ENCODE measurements around the gene MKLN1.

The MKLN1 gene

DNA sequence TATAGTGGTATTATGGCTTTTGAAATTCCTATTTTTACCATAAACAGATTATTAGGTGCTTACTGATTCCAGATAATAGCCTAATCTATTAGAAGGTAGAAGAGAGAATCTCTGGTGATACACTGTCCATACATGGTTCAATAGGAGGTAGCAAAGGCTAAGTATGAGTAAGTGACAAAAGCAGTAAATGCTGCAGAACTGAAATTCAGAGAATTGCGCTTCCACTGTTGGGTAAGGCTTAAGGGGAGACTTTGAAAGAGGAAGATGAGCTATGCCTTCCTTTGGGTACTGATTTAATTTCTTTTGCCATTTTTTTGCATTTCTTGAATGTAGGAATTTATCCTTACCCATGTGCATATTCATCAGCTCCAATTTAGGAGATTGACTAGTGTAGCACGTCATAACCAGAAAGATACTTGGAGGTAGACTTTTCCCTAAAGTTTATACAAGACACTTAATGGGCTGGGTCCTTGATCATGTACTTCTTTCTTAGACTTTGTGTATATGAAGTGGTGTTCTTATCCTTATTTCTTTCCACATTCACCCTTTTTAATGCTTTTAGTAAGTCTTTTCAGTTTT lies 15.3 kb downstream of the MKLN1 start:
- TF ChIP-seq, protein P1, sequence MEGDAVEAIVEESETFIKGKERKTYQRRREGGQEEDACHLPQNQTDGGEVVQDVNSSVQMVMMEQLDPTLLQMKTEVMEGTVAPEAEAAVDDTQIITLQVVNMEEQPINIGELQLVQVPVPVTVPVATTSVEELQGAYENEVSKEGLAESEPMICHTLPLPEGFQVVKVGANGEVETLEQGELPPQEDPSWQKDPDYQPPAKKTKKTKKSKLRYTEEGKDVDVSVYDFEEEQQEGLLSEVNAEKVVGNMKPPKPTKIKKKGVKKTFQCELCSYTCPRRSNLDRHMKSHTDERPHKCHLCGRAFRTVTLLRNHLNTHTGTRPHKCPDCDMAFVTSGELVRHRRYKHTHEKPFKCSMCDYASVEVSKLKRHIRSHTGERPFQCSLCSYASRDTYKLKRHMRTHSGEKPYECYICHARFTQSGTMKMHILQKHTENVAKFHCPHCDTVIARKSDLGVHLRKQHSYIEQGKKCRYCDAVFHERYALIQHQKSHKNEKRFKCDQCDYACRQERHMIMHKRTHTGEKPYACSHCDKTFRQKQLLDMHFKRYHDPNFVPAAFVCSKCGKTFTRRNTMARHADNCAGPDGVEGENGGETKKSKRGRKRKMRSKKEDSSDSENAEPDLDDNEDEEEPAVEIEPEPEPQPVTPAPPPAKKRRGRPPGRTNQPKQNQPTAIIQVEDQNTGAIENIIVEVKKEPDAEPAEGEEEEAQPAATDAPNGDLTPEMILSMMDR (IDR thresholded peaks at IDR 0.05; ENCODE audit: borderline replicate concordance, control extremely low read depth, extremely low read depth, insufficient read depth, missing control alignments), result no peak
- DNase-seq (ENCODE audit: low spot score), result no peak
- in situ Hi-C loops (cut with MboI; ENCODE audit: low sequenced_read_pairs, unreplicated experiment), result no loop called here

DNA sequence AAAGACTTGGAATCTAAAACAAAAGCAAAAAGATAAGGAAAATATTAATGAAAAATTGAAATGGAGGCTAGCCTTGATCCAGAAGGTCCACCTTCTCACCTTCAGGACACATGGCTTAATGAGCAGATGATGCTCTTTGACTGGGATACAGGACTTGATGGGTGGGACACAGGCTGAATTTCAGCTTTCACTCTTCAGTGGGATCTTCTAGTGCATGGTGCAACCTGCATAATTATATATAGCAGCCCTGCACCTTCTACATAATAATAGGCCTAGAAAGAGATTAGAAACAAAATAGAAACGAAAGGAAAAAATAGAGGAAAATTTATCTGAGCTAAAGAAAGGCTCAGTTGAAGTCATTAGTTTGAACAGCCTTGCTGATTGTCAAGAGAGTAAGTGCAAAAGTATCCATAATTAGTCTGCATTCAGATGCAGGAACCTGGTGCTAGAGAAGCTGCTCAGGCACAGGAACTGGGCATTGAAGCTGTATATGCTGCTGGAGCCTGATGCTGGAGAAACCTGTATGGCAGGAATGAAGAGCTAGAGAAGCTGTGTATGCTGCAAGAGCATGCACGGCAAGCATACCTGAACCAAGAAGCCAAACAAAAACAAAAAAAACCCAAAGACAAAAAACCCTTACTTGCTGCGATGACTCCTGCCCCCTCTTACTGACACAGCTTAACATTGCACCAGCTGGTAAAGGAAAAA lies 19.4 kb downstream of the MKLN1 start:
- TF ChIP-seq, protein P1 (IDR thresholded peaks at IDR 0.05; ENCODE audit: borderline replicate concordance, control extremely low read depth, extremely low read depth, insufficient read depth, missing control alignments), result no peak
- in situ Hi-C loops (cut with MboI; ENCODE audit: low sequenced_read_pairs, unreplicated experiment), result no loop called here
- no peak for DNase-seq (ENCODE audit: low spot score)

DNA sequence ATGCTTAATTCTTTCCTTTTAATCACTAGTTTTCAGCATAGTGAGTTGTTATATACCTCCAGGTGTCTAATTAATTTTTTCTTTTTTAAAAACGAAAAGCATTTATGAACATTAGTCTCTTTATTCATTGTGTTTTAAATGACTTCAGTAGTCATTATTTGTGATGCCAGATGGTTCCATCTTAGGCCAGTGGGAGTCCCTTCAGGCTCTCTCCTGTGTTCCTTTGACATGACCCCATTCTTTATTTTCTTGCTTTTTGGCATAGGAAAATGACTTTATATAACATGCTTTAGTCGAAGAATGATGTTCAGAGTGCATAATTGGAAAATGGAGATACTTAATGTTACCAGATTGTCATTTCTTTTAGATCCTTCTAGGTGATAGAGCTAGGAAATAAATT lies 24.4 kb downstream of the MKLN1 start:
- in situ Hi-C loops (cut with MboI; ENCODE audit: low sequenced_read_pairs, unreplicated experiment), result no loop called here
- TF ChIP-seq, protein P1 (IDR thresholded peaks at IDR 0.05; ENCODE audit: borderline replicate concordance, control extremely low read depth, extremely low read depth, insufficient read depth, missing control alignments), result no peak
- no peak for DNase-seq (ENCODE audit: low spot score)

DNA sequence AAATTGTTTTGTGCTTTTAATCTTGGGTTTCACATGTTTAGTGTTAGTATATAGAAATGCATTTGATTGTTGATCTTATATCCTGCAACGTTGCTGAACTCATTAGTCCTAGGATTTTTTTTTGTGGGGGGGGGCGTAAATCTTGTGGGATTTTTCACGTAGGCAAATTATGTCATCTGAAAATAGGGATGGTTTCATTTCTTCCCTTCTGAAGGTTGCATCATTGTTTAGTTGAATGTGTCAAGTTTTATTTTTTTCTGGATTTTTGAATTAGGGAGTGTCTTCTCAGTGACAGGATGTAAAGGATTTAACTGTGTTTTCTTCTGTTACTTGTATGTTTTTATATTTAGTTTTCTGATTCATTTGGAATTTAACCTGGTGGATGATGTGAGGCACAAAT lies 26.7 kb downstream of the MKLN1 start:
- in situ Hi-C loops (cut with MboI; ENCODE audit: low sequenced_read_pairs, unreplicated experiment), result no loop called here
- TF ChIP-seq, protein P1 (IDR thresholded peaks at IDR 0.05; ENCODE audit: borderline replicate concordance, control extremely low read depth, extremely low read depth, insufficient read depth, missing control alignments), result no peak

DNA sequence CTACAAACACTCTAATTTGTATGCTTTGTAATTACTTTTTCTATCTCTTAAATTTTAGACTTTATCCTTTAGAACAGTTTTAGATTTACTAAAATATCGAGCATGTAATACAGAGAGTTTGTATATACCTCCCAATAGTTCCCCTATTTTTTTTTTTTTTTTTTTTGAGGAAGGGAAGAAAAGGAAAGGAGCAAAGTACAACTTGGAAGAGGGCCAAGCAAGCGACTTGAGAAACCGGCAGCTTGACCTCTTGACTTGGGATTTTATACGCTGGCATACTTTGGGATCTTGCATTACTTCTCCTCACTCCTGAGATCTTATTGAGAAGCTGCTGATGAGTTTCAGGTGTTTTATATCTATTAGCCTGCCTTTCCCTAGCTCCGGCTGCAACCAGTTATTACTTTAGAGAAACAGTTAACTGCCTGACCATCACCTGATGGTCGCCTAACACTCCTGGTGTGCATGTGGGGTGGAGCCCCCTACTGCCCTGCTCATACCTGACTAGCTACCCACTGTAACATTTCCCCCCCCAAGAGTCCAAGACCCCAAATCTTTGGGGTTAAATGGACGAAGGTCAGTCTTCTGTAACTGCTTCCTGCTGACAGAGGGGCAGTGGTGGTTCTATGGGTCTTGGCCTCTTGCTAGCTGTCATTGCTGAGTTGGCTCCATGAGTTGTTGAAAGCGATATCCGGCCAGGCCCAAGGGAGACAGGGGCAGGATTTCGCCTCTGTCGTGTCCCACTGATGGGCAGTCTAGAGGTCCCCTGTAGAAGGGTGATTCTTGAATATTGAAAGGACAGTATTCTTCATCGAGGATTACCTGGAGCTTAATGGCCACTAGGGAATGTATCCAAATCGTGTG lies 28.5 kb downstream of the MKLN1 start:
- TF ChIP-seq, protein P1 (IDR thresholded peaks at IDR 0.05; ENCODE audit: borderline replicate concordance, control extremely low read depth, extremely low read depth, insufficient read depth, missing control alignments), result no peak
- no peak for DNase-seq (ENCODE audit: low spot score)
- in situ Hi-C loops (cut with MboI; ENCODE audit: low sequenced_read_pairs, unreplicated experiment), result no loop called here

More for the DNA sequence above, 26.7 kb downstream of the MKLN1 start:
- no peak for DNase-seq (ENCODE audit: low spot score)

DNA sequence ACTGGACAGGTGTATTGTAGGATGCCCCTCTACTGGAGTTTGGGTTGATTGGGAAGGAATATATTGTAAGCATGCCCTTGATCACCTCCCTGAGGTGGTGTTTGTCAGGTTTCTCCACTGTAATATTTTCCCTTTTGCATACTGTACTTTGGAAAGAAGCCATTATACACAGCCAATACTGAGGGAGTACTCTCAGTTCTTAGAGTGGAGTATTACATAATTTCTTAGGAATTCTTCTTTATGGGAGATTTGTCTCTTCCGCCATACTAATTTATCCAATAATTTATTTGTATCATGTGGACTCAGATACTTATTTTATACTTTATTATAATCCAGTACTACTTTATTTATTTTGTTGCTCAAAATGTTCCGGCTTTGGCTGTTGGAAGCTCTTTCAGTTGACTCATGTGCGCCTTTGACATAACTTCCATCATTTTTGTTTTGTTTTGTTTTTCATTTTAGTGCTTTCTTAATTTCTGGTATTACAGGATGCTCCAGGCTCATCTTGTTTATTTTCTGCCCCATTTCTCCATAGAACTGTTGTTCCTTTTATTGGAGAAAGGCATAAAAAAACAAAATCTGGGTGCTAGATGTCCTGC lies 29.7 kb downstream of the MKLN1 start:
- no peak for DNase-seq (ENCODE audit: low spot score)
- in situ Hi-C loops (cut with MboI; ENCODE audit: low sequenced_read_pairs, unreplicated experiment), result no loop called here
- TF ChIP-seq, protein P1 (IDR thresholded peaks at IDR 0.05; ENCODE audit: borderline replicate concordance, control extremely low read depth, extremely low read depth, insufficient read depth, missing control alignments), result no peak

Data from GM13976 (cell line).